ENCODE data around the gene PPP1CA. TPM values are rescaled to one million over a fixed set of nuclear protein-coding genes. Genes with fewer than 3 reads are reported as not detected.

PPP1CA gene
- total and polyA plus RNA-seq, 2 donors (not counting 1 experiment from before 2014, with no cell fraction given) = 104 to 135 TPM

DNA sequence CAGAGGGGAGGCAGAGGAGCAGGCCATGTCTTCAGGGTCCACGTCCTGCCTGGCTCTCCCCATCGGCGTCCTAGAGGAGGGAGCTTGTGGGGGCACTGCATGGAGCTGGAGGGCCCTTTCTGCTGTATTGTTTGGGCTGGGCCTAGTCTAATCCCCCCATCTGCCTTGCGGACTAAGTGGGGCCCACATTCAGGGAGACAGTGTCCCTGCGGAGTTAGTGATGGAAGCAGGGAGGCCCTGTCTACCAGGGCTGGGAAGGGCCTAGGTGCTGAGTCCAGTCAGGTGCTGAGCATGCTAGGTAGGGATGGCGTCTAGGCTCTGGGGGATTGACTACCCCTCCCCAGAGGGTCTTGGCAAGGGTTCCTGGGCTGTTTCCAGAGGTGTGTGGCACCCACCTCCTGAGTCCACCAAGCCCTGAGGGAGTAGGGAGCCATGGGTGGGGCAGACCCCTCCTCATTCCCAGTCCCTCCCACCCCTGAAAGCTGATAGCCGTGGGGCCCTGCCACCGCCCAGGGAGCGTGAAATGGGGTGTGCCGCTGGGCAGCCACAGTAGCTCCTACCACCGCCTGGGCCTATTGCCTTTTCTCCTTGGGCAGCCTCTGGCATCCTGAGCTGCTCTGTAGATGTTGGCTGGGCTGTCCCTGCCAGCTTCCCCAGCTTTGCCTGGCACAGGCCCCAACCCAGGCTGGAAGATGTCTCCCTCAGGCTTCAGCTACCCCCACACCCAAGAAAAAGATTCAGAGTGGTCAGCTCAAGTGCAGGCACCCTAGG is 46.5 kb downstream of the PPP1CA start:
- no peak for DNase-seq (ENCODE audit: low read depth in 2 of 2)
- H4K20me1 ChIP-seq (ENCODE audit: control insufficient read depth, extremely low read depth, insufficient read depth, low read length) = no peaks in the 10 kb centered on the region
- no peak overlapping the region for H2AFZ ChIP-seq (ENCODE audit: low read length)
- TF ChIP-seq, protein P1, sequence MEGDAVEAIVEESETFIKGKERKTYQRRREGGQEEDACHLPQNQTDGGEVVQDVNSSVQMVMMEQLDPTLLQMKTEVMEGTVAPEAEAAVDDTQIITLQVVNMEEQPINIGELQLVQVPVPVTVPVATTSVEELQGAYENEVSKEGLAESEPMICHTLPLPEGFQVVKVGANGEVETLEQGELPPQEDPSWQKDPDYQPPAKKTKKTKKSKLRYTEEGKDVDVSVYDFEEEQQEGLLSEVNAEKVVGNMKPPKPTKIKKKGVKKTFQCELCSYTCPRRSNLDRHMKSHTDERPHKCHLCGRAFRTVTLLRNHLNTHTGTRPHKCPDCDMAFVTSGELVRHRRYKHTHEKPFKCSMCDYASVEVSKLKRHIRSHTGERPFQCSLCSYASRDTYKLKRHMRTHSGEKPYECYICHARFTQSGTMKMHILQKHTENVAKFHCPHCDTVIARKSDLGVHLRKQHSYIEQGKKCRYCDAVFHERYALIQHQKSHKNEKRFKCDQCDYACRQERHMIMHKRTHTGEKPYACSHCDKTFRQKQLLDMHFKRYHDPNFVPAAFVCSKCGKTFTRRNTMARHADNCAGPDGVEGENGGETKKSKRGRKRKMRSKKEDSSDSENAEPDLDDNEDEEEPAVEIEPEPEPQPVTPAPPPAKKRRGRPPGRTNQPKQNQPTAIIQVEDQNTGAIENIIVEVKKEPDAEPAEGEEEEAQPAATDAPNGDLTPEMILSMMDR (conservative IDR thresholded peaks at IDR 0.05 in 1 of 2, IDR thresholded peaks at IDR 0.05 in 1 of 2; ENCODE audit: low read depth in 1 of 2, low read length in 2 of 2) = no peak
- no peak for TF ChIP-seq EZH2 (IDR thresholded peaks at IDR 0.05; ENCODE audit: low read length, missing control alignments)
- no peaks in the 10 kb centered on the region for H3K27me3 ChIP-seq (ENCODE audit: control insufficient read depth, insufficient read depth, low read length)
- H3K36me3 ChIP-seq (ENCODE audit: control insufficient read depth, insufficient read depth, low read length) = peaks cover 1% of the 10 kb centered on the region
- H3K79me2 ChIP-seq (ENCODE audit: control insufficient read depth, insufficient read depth, low read length) = peaks cover 4% of the 10 kb centered on the region
- H3K27ac ChIP-seq (ENCODE audit: insufficient read depth, low read length) = peak overlapping the region; percentile 99
- no peaks in the 10 kb centered on the region for H3K9me3 ChIP-seq (ENCODE audit: control insufficient read depth, insufficient read depth, low read depth, low read length)
- H3K4me3 ChIP-seq (replicated peaks in 1 of 4; ENCODE audit: control extremely low read depth in 1 of 4, insufficient read depth in 1 of 4, low read depth in 3 of 4, low read length in 4 of 4) = peak overlapping the region in 2 of 4 experiments; percentile 7 to 14
- H3K4me1 ChIP-seq (ENCODE audit: control insufficient read depth, extremely low read depth, insufficient read depth, low read length) = peaks cover 45% of the 10 kb centered on the region
- H3K4me2 ChIP-seq (ENCODE audit: extremely low read depth, insufficient read depth, low read length) = peak overlapping the region; percentile 46
- peak overlapping the region; percentile 58 for H3K9ac ChIP-seq (ENCODE audit: insufficient read depth, low read length)

DNA sequence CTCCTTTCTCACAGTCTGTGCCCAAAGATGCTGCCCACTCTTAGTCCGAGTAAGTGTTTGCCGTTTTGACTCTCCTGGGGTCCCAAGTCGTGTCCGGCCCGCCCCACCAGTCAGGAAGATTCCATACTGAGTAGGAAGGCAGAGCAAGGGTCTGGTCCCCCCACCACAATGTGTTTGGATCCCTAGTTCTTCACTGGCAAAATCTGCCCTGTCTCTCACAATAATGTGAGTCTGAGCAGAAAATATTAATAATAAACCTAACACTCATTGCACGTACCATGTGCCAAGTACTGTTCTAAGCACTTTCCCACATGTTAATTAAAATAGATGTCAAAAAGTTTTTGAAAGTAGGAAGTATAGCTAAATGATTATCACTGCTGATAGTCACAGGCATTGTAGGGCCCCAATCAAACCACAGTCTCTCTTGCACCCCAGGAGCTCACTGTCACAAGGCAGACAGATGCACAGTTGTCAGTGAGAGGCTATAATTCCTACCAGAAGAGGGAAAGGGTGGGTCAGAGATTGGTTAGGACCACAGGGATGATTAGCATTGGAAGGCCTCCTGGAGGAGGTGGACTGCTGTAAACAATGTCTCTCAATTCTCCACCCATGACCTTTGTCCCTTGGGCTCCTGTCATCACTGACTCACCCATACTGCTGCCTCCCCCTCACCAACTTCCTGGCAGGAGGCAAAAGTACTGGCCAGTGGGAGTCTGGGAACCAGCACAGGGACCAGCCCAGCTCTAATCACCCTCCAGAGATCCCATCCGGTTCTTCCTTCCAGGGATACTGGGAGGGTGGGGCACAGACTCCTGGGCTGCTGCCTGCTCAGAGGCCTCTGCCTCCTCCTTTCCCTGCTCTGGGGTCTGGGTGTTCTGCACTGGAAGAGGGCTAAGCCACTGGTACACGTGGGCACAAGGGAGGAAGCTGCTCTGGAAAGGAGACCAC is 47.3 kb downstream of the PPP1CA start:
- peaks cover 4% of the 10 kb centered on the region for H3K79me2 ChIP-seq (ENCODE audit: control insufficient read depth, insufficient read depth, low read length)
- H3K9me3 ChIP-seq (ENCODE audit: control insufficient read depth, insufficient read depth, low read depth, low read length) = no peaks in the 10 kb centered on the region
- peak overlapping the region; percentile 58 for H3K9ac ChIP-seq (ENCODE audit: insufficient read depth, low read length)
- peak; percentile 96 to 97 for DNase-seq (ENCODE audit: low read depth in 2 of 2)
- peak overlapping the region; percentile 75 for H3K4me2 ChIP-seq (ENCODE audit: extremely low read depth, insufficient read depth, low read length)
- H4K20me1 ChIP-seq (ENCODE audit: control insufficient read depth, extremely low read depth, insufficient read depth, low read length) = no peaks in the 10 kb centered on the region
- TF ChIP-seq, protein P1 (conservative IDR thresholded peaks at IDR 0.05 in 1 of 2, IDR thresholded peaks at IDR 0.05 in 1 of 2; ENCODE audit: low read depth in 1 of 2, low read length in 2 of 2) = peak in 1 of 2 donors; percentile 37
- TF ChIP-seq EZH2 (IDR thresholded peaks at IDR 0.05; ENCODE audit: low read length, missing control alignments) = no peak
- H3K36me3 ChIP-seq (ENCODE audit: control insufficient read depth, insufficient read depth, low read length) = peaks cover 1% of the 10 kb centered on the region
- H3K27me3 ChIP-seq (ENCODE audit: control insufficient read depth, insufficient read depth, low read length) = no peaks in the 10 kb centered on the region
- H3K27ac ChIP-seq (ENCODE audit: insufficient read depth, low read length) = peak overlapping the region; percentile 99
- H3K4me1 ChIP-seq (ENCODE audit: control insufficient read depth, extremely low read depth, insufficient read depth, low read length) = peaks cover 45% of the 10 kb centered on the region
- peak overlapping the region; percentile 45 to 93 (median 78) for H3K4me3 ChIP-seq (replicated peaks in 1 of 4; ENCODE audit: control extremely low read depth in 1 of 4, insufficient read depth in 1 of 4, low read depth in 3 of 4, low read length in 4 of 4)
- H2AFZ ChIP-seq (ENCODE audit: low read length) = no peak overlapping the region

Measured in fibroblast of lung (primary cell).